ENCODE data around the gene LMBR1. TPM values are rescaled to one million over a fixed set of nuclear protein-coding genes. Genes with fewer than 3 reads are reported as not detected.

The LMBR1 gene
- total and polyA plus RNA-seq, 2 donors (not counting 3 experiments of a cell fraction or from before 2014, with no cell fraction given) = 14.0 to 72.9 TPM

DNA sequence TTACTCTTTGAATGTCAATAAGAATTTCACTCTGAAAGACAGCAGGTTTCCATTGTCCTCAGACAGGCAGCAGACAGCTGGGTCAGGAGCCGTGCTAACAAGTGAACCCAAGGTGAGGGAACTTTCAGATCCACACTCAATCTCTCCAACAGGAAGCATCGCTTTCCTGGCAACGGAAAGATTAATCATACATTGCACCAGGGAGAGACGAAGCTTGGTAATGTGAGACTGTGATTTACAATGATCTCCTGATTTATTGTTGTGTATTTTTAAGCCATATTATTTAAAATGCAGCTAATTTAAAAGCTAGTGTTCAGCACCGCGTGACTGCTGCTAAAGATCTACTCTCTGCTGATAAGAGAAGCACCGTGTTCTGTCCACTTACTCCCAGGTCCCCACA, 39.0 kb upstream of the LMBR1 start:
- CTCF ChIA-PET = interaction anchor here (1.0 to 2.6 kb wide), 6 partner anchors 12 to 39 kb away, joined by 3 to 22 read pairs (median 6); partner anchors contain the start of genes LMBR1 and NOM1
- peak overlapping the region; percentile 73 for H3K4me2 ChIP-seq (ENCODE audit: insufficient read depth, low read length)
- peaks cover 34% of the 10 kb centered on the region for H3K4me1 ChIP-seq (ENCODE audit: control insufficient read depth, extremely low read depth, insufficient read depth, low read length)
- no peaks in the 10 kb centered on the region for H3K27me3 ChIP-seq (ENCODE audit: control insufficient read depth in 2 of 2, insufficient read depth in 2 of 2, low read length in 2 of 2)
- H3K9me1 ChIP-seq (replicated peaks; ENCODE audit: control insufficient read depth, extremely low read depth, insufficient read depth, low read length) = no peaks in the 10 kb centered on the region
- H3K79me2 ChIP-seq (ENCODE audit: control insufficient read depth, insufficient read depth, low read length) = no peaks in the 10 kb centered on the region
- POLR2A ChIA-PET = interaction anchor here (0.9 kb wide), 1 partner anchor 39 kb away, joined by 4 read pairs; the partner anchor contains the start of gene LMBR1
- peak; percentile 97 for DNase-seq (ENCODE audit: low read depth, low spot score)
- no peaks in the 10 kb centered on the region for H4K20me1 ChIP-seq (replicated peaks; ENCODE audit: control insufficient read depth, extremely low read depth, insufficient read depth, low read length)
- no TSS peak for BruUV-seq (replicated peaks)
- FAIRE-seq = peak; percentile 99
- TF ChIP-seq, protein P1, sequence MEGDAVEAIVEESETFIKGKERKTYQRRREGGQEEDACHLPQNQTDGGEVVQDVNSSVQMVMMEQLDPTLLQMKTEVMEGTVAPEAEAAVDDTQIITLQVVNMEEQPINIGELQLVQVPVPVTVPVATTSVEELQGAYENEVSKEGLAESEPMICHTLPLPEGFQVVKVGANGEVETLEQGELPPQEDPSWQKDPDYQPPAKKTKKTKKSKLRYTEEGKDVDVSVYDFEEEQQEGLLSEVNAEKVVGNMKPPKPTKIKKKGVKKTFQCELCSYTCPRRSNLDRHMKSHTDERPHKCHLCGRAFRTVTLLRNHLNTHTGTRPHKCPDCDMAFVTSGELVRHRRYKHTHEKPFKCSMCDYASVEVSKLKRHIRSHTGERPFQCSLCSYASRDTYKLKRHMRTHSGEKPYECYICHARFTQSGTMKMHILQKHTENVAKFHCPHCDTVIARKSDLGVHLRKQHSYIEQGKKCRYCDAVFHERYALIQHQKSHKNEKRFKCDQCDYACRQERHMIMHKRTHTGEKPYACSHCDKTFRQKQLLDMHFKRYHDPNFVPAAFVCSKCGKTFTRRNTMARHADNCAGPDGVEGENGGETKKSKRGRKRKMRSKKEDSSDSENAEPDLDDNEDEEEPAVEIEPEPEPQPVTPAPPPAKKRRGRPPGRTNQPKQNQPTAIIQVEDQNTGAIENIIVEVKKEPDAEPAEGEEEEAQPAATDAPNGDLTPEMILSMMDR (IDR thresholded peaks at IDR 0.05; ENCODE audit: extremely low read depth in 1 of 2, insufficient read depth in 1 of 2, low read depth in 1 of 2, low read length in 2 of 2) = no peak
- TF ChIP-seq POLR2A (IDR thresholded peaks at IDR 0.05; ENCODE audit: low read depth, low read length) (peak; percentile 27), JUN (IDR thresholded peaks at IDR 0.05; ENCODE audit: borderline replicate concordance, insufficient read depth, insufficient read length, low read depth) (peak; percentile 91), MYC (IDR thresholded peaks at IDR 0.05; ENCODE audit: low read depth, low read length) (no peak), FOS (IDR thresholded peaks at IDR 0.05; ENCODE audit: borderline replicate concordance, insufficient read depth, low read length) (peak; percentile 80), POLR2AphosphoS5 (IDR thresholded peaks at IDR 0.05; ENCODE audit: insufficient read depth, low read depth, low read length) (peak; percentile 89), GATA2 (IDR thresholded peaks at IDR 0.05; ENCODE audit: insufficient read depth, insufficient read length, low read depth, low read length) (peak; percentile 70), EZH2 (IDR thresholded peaks at IDR 0.05; ENCODE audit: borderline replicate concordance, low read depth, low read length, severe bottlenecking) (no peak)
- TF ChIP-seq, protein P2, sequence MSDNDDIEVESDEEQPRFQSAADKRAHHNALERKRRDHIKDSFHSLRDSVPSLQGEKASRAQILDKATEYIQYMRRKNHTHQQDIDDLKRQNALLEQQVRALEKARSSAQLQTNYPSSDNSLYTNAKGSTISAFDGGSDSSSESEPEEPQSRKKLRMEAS (IDR thresholded peaks at IDR 0.05; ENCODE audit: insufficient read depth, insufficient read length) = no peak
- no peaks in the 10 kb centered on the region for H3K9me3 ChIP-seq (replicated peaks; ENCODE audit: control insufficient read depth, insufficient read depth, low read length)
- peak overlapping the region; percentile 82 for H3K27ac ChIP-seq (ENCODE audit: insufficient read depth, low read depth, low read length)
- peak overlapping the region in 1 of 3 experiments; percentile 24 for H3K4me3 ChIP-seq (replicated peaks in 1 of 3; ENCODE audit: insufficient read depth in 1 of 3, low read depth in 1 of 3, low read length in 3 of 3)
- intact Hi-C loops (cut with micrococcal nuclease) (loop anchor here (1.0 kb wide), 2 partner anchors 17 to 39 kb away; partner anchors contain the start of genes LMBR1 and NOM1), dilution Hi-C loops (cut with MboI; ENCODE audit: extremely low pct_ligation_motif_present, low sequenced_read_pairs) (no loop called here)
- no peaks in the 10 kb centered on the region for H3K36me3 ChIP-seq (ENCODE audit: control insufficient read depth in 2 of 2, extremely low read depth in 1 of 2, insufficient read depth in 2 of 2, low read length in 2 of 2)
- peak overlapping the region; percentile 55 for H3K9ac ChIP-seq (replicated peaks; ENCODE audit: extremely low read depth, insufficient read depth, low read length)
- peak overlapping the region; percentile 73 for H2AFZ ChIP-seq (ENCODE audit: low read depth, low read length)

Measured in endothelial cell of umbilical vein (primary cell).